Mesothelial cell of epicardium (in vitro differentiated cells): ENCODE results near the gene FAM20A. TPM values are rescaled to one million over a fixed set of nuclear protein-coding genes. Genes with fewer than 3 reads are reported as not detected.

Experiments
- DNase-seq, 2 experiments: peaks; one replicate each; pipeline ENCODE4 v3.0.0; 2021; ENCODE audit warnings: low spot score in 2 of 2; ENCODE audit not compliant: unreplicated experiment in 2 of 2
- H3K27ac Mint-ChIP-seq: 2 replicates; pipeline ENCODE4 v1.8.0; 2021; ENCODE audit warnings: mixed read lengths
- H3K27me3 Mint-ChIP-seq: 2 replicates; pipeline ENCODE4 v1.8.0; 2021; ENCODE audit warnings: low read depth, mixed read lengths
- H3K36me3 Mint-ChIP-seq: 2 replicates; pipeline ENCODE4 v1.8.0; 2021; ENCODE audit warnings: mixed read lengths
- H3K4me1 Mint-ChIP-seq: 2 replicates; pipeline ENCODE4 v1.8.0; 2021; ENCODE audit warnings: mixed read lengths
- H3K4me3 Mint-ChIP-seq: 2 replicates; pipeline ENCODE4 v1.8.0; 2021; ENCODE audit warnings: mild to moderate bottlenecking, moderate library complexity, mixed read lengths
- H3K9me3 Mint-ChIP-seq: 2 replicates; pipeline ENCODE4 v1.8.0; 2021; ENCODE audit warnings: mixed read lengths
- CTCF ChIP-seq: fragments of 200-600 bp; sonication (generic); IDR thresholded peaks from one replicate; pipeline ENCODE4 v1.5.0; 2021; ENCODE audit warnings: antibody characterized with exemption; ENCODE audit not compliant: unreplicated experiment
- total RNA-seq: library from RNA; stranded (reverse); gene quantifications from 3 replicates; pipeline ENCODE4 v1.2.1, GENCODE V29; 2021

FAM20A gene
- total RNA-seq, 1 donor from 2014 or later, result 1.8 TPM

GRCh38 chr17:68623811-68624210 lies 22.6 kb upstream of the FAM20A start:
- no peak for DNase-seq
- Mint-ChIP-seq H3K27ac (no peak overlapping the region), H3K4me1 (peaks cover 19% of the 10 kb centered on the region), H3K9me3 (peaks cover 1% of the 10 kb centered on the region), H3K27me3 (no peaks in the 10 kb centered on the region), H3K4me3 (no peak overlapping the region), H3K36me3 (no peaks in the 10 kb centered on the region)
- no peak for TF ChIP-seq CTCF

GRCh38 chr17:68622423-68622822 lies 21.3 kb upstream of the FAM20A start:
- Mint-ChIP-seq H3K27me3 (no peaks in the 10 kb centered on the region), H3K9me3 (peaks cover 5% of the 10 kb centered on the region), H3K27ac (no peak overlapping the region), H3K36me3 (no peaks in the 10 kb centered on the region), H3K4me3 (no peak overlapping the region), H3K4me1 (peaks cover 5% of the 10 kb centered on the region)
- no peak for TF ChIP-seq CTCF
- no peak for DNase-seq

- H3K27me3 Mint-ChIP-seq, result no peaks in the 10 kb centered on the region
- no peak overlapping the region for H3K4me3 Mint-ChIP-seq
Observed at GRCh38 chr17:68621065-68621464, 19.9 kb upstream of the FAM20A start.

GRCh38 chr17:68616334-68616733 lies 15.2 kb upstream of the FAM20A start:
- no peak for DNase-seq
- Mint-ChIP-seq H3K4me1 (peaks cover 1% of the 10 kb centered on the region), H3K36me3 (no peaks in the 10 kb centered on the region), H3K27ac (no peak overlapping the region), H3K4me3 (no peak overlapping the region), H3K9me3 (peaks cover 5% of the 10 kb centered on the region), H3K27me3 (no peaks in the 10 kb centered on the region)
- no peak for TF ChIP-seq CTCF

More at GRCh38 chr17:68621065-68621464, 19.9 kb upstream of the FAM20A start:
- Mint-ChIP-seq H3K4me1 (no peaks in the 10 kb centered on the region), H3K27ac (no peak overlapping the region), H3K9me3 (peaks cover 5% of the 10 kb centered on the region), H3K36me3 (no peaks in the 10 kb centered on the region)
- DNase-seq, result no peak
- no peak for TF ChIP-seq CTCF

GRCh38 chr17:68614718-68615117 lies 13.6 kb upstream of the FAM20A start:
- H3K27me3 Mint-ChIP-seq, result no peaks in the 10 kb centered on the region
- no peak for DNase-seq
- H3K36me3 Mint-ChIP-seq, result no peaks in the 10 kb centered on the region
- no peak for TF ChIP-seq CTCF
- no peak overlapping the region for H3K4me3 Mint-ChIP-seq
- peaks cover 1% of the 10 kb centered on the region for H3K4me1 Mint-ChIP-seq
- peaks cover 19% of the 10 kb centered on the region for H3K9me3 Mint-ChIP-seq
- H3K27ac Mint-ChIP-seq, result no peak overlapping the region

GRCh38 chr17:68613739-68614298 lies 12.7 kb upstream of the FAM20A start:
- Mint-ChIP-seq H3K27ac (no peak overlapping the region), H3K9me3 (peaks cover 22% of the 10 kb centered on the region), H3K36me3 (no peaks in the 10 kb centered on the region), H3K27me3 (no peaks in the 10 kb centered on the region), H3K4me1 (peaks cover 1% of the 10 kb centered on the region), H3K4me3 (no peak overlapping the region)
- no peak for DNase-seq
- TF ChIP-seq CTCF, result no peak
